Measurements from ENCODE around the gene IGLL5.
"Not testable (repeated sequence)": the region's sequence is repeated elsewhere in the genome, so short reads cannot be mapped to it uniquely, and the experiment has no call there.

The IGLL5 gene

DNA sequence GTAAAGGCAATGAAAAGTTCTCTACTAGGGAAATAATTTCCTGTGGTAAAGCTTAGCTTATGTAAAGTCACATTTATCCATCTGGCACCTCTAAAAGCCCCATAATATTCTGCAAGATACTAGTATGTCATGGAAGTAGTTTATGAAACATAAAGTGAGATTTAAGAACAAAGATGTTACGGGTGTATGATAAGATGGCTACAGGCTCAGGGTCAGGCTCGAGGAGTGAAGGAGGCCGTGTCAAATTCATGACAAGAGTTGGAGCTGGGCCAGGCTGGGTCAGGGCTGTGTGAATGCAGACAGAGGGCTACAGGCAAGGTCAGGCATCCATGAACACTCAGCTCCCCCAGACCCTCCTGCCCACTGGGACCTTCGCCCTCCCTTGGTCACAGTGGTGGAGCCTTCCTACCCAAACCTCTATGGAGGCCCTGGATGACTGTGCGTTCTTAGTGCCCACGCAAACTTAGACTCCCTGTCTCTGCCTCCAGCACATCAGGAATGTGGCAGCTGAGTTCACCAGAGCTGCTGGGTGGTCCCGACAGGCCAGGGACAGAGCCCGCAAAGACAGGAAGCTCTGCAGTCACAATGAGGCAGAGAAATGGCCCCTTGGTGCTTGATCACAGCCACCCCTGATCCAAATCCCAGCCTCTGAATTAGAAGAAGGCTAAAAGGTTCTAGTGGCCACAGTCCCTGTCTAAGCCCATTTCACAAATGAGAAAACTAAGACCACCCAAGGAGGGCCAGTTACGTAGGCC is 14.8 kb downstream of the IGLL5 start:
- peak; percentile 33 for DNase-seq

DNA sequence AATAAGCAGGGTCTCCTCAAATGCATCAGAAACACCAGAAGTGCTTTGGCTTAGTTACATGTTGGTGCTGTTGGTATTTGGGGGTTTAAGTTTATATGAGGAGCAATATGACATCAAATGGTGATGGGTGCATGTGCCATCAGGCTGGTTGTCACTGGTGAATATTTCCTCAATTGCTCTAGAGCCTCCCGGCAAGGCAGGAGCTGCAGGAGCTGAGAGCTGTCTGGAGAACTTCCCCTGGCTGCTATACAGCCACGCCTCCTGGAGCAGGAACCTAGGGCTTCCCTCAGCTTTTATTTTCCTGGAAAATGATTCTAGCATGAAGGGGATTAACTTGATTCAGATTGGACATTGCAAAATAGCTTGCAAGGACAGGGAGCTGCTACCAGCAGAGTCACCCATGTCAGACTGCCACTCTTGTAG is 15.8 kb downstream of the IGLL5 start:
- peak; percentile 41 for DNase-seq

DNA sequence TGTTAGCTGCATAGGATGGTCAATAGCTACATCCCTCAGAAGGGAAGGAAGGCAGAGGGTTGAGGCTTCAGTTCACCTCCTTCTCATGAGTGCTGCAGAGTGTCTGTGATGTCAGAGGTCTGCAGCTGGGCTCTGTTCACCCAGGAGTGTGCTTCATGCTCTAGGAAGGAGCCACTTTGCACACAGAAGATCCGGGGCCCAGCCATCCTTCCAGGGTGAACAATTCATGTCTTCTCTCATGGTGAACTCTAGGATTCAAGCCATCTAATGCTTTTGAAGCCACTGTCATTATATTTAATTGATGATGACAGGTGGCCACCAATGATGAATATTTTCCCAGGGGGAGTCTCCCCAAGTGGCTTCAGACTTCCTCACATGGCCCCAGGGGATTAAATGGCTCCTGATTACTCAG is 16.2 kb downstream of the IGLL5 start:
- not testable (repeated sequence) for DNase-seq

DNA sequence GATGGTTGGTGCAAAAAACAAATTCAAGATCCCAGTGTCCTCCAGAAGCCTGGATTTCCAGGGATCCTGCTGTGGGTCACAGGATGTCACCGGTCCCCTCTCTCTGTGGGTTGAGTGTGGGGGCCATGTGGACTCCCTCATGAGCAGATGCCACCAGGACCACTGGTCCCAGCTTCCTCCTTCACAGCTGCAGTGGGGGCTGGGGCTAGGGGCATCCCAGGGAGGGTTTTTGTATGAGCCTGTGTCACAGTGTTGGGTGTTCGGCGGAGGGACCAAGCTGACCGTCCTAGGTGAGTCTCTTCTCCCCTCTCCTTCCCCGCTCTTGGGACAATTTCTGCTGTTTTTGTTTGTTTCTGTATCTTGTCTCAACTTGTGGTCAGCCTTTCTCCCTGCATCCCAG is 17.1 kb downstream of the IGLL5 start:
- not testable (repeated sequence) for DNase-seq

DNA sequence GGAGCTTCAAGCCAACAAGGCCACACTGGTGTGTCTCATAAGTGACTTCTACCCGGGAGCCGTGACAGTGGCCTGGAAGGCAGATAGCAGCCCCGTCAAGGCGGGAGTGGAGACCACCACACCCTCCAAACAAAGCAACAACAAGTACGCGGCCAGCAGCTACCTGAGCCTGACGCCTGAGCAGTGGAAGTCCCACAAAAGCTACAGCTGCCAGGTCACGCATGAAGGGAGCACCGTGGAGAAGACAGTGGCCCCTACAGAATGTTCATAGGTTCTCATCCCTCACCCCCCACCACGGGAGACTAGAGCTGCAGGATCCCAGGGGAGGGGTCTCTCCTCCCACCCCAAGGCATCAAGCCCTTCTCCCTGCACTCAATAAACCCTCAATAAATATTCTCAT is 18.8 kb downstream of the IGLL5 start:
- DNase-seq: not testable (repeated sequence)

DNA sequence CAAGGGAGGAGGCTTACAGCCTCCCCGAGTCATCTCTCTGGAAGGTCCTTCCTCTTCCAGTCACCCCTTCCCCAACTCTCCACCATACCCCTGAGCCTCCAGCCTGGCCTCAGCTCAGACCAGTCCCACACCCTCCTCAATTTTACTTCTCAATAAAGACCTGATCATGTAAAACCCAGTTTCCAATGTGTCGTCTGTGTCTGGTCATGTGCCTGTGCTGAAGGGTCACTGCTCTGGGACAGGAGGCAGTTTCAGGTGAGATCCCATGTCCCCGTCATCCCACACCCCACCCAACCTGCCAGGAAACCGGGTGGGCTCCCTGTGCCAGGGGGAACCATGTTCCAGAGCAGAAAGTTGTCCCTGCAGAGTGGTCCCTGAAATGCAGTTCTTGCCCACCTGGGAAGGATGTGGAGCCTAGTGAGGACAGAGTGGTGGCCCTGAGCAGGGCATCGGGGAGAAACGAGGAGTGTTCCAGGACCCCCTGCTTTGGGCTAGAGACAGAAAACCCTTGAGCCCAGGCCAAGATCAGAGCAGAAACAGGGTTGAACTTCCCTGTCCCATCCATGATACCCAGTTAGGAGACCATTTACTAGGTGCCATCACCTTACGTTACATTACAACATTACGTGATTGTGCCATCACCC is 19.4 kb downstream of the IGLL5 start:
- no peak for DNase-seq

DNA sequence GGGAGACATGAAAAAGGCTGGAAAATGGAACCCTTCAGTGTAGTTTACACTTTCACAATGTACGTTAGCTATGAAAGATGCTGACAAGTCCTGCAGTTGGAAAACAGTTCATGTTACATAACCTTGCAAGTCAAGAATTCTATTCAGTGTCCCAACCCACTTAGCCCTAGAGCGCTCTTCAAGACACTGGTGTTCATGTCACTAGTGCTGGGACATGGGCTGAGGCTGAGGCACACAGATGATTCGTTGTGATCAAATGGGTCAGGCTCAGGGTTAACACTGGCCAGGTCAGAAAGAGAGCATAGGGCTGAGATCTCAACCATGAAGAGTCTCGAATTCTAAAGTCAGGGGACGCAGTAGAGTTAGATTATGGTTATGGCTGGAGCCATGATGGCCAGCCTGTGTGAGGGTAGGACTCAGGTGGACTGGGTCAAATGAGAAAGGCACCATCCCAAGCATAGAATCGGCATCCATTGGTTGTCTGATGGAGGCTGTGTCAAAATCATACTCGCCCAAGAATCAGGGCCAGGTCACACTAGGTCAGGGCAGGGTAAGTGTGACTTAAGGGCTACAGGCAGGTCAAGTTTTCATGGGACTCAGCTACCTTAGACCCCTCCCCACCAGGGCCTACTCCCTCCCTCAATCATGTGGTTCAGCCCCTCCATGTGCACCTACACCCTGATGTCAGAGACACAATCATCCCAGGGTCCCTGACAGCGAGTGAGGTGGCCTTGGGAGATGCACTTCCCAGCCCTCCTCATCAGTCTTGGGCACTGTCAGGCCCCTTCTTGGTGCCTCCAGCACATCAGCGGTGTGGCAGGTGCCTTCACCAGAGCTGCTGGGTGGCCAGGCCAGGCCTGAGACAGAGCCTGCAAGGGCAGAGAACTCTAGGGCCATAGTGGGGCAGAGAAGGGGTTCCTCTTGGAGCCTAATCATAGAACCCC is 20.2 kb downstream of the IGLL5 start:
- no peak for DNase-seq

DNA sequence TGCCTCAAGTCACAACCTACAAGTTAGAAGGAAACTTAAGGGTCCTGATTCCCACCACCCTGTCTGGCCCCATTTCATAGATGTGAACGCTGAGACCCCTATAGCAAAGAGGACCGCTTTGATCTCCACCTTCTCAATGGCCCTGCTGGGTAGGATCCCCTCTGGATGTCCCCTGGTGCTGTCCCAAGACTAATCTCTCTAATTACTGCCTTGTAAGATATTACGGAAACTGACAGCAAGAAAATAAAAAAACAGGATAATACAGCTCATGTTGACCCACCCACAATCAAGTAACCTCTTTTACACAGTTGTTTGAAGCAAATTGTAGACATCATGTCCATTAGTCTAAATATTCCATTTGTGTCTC is 20.9 kb downstream of the IGLL5 start:
- no peak for DNase-seq

DNA sequence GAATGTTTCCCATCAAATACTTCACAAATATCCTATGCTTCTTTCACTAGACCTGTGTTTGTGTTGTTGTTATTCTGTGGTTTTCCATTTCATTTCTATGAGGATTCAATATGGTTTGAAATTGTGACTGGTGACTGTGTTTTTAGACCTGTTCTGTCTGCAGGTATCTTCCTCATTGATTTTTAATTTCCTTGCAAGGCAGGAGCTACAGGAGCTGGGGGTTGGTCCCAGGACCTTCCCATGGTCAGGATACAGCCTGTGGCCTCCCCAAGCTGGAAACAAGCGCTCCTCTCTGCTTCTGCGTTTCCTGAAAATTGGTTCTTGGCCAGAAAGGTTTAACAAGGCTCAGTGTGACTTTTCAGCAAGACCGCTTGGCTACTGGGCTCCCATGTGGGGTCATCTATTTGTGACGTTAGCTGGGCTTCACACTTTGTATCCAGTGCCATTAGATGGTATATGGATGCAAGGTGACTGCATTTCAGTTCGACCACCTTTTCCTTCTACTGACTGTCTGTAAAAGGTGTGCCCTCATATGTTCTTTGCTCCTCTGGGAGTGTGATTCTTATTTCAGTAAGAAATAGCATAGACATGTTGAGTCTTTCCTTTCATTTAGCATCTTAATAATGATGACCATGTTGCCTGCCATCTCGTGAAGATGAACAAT is 21.5 kb downstream of the IGLL5 start:
- DNase-seq: no peak

DNA sequence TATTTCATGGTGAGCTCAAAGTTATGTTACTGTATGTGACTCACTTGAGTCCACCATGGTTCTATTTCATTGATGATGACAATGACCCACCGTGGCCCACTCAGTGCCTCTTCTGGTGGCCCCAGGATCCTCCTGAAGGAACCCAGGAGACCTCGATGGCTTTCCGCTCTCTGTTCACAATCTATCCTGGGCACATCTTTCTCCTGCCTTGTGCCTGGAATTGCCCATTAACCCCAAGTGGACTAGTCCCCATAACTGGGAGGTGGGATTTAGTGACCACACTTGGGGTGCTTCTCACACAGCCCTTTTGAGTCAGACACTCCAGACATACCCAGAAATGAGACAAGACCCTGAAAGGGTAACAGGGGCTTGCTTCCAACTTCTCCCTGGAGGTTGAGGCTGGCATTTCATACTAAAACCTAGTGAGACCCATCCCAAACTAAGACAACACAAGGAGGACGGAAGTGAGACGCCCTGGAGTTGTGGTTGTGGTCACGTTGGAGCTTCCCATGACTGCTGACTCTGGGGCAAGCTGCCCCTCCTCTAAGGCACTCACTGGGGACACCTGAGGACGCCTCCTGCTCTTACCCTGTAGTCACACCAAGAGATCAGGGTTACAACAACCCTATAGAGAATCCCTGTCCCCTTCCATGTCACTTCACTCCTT is 22.1 kb downstream of the IGLL5 start:
- peak; percentile 15 for DNase-seq

DNA sequence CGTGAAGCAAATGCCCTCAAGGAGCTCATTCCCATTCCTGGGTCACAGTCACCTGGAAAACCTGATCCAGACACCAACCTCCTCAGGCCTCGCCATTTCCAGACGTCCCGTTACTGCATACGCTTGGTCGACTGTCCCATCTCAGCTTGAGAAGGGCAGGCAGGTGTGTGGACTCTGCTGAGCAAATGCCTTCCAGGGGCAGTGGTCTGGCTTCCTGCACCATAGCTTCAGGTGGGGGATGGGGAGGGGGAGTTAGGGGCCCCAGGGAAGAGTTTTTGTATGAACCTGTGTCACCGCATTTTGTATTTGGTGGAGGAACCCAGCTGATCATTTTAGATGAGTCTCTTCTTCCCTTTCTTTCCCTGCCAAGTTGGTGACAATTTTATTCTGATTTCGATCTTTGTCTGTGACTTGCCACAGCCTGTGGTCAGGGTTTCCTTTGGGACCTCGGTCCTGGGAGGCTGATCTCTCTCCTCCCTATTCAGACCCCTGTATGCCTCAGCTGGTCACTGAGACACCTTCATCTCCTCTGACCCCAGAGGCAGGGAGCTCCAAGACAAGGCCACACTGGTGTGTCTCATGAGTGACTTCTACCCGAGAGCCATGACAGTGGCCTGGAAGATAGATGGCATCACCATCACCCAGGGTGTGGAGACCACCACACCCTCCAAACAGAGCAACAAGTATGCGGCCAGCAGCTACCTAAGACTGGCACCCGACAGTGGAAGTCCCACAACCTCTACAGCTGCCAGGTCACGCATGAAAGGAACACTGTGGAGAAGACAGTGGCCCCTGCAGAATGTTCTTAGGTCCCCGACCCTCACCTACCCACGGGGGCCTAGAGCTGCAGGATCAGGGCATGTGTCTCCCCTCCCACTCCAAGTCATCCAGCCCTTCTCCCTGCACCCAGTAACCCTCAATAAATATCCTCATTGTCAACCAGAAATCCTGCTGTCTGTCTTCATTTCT is 22.9 kb downstream of the IGLL5 start:
- peak; percentile 5 for DNase-seq

DNA sequence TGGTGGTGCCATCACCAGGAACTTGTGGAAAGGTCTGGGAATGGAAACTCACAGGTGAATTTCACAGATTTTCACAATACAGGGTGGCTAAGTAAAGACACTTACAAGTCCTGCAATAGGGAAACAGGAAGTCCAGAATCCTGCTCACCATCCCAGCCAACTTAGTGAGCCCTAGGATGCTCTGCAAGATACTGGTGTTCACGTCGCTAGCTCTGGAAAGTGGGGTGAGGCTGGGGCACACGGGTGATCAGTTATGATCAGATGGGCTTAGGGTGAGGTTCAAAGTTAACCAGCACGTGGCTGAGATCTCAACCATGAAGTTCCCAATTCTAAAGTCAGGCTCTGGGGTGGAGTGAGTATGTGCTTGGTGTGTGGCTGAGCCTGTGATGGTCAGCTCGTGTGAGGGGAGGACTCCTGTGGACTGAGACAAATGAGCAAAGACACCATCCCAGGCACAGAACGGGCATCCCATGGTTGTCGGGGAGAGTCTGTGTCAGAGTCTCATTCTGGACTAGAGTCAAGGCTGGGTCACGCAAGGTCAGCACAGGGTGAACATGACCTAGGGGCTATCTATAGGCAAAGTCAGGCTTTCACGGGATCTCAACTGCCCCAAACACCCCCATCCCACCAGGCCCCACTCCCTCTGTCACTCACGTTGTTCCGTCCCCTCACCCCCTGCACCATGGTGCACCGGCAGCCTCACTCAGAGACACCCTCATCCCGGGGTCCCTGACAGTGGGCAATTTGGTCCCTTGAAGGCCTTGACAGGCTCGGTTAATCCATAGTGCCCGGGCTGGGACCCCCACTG is 23.9 kb downstream of the IGLL5 start:
- DNase-seq: peak; percentile 3

DNA sequence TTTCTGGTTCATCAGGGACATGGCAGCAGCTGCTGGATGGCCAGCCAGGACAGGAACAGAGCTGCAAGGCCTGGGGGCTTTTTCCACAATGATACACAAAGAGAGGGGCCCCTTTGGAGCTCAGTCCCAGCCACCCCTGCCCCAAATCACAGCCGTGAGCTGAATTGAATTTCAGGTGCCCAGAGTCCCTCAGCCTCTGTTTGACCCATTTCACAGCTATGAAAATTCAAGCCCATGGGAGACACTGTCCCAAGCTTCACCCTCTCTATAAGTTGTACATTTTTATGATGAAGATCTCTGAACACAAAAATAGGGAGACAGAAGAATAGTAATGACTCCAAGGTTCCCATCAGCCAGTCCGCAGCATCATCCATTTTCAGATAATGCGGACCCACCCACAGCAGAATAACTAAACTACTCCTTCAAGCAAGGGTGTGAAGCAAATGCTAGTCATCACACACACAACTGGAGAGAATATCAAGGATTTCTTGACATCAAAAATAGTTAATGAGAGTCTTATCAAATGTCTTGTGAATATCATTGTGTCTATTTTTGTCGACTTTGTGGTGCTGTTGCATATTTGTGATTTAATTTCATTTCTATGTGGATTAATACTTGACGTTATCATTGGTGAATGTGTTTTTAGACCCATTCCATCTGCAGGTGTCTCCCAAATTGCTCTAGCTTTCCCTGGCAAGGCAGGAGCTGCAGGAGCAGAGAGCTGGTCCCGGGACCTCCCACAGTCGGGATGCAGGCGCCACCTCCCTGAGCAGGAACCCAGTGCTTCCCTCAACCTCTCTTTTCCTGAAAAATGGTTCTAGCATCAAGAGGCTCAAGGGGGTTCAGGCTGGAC is 24.7 kb downstream of the IGLL5 start:
- no peak for DNase-seq

DNA sequence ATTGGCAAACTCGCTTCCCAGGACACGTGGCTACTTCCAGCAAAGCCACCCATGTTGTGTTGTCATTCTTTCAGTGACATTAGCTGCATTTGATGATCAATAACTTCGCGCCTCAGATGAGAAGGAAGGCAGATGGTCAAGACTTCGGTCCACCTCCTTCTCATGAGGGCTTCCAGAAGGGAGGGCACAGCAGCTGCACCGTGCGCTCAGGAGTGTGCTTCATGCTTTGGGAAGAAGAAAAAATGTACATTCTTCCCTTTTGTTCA is 25.3 kb downstream of the IGLL5 start:
- no peak for DNase-seq

DNA sequence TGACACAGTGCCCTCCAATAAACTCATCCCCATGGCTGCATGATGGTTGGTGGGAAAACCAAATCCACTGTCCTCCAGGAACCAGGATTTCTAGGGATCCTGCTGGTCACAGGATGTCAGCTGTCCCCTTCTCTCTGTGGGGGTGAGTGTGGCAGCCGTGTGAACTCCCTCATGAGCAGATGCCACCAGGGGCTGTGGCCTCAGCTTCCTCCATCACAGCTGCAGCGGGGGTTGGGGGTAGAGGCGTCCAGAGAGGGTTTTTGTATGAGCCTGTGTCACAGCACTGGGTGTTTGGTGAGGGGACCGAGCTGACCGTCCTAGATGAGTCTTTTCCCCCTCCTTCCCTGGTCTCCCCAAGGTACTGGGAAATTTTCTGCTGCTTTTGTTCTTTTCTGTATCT is 26.4 kb downstream of the IGLL5 start:
- no peak for DNase-seq

DNA sequence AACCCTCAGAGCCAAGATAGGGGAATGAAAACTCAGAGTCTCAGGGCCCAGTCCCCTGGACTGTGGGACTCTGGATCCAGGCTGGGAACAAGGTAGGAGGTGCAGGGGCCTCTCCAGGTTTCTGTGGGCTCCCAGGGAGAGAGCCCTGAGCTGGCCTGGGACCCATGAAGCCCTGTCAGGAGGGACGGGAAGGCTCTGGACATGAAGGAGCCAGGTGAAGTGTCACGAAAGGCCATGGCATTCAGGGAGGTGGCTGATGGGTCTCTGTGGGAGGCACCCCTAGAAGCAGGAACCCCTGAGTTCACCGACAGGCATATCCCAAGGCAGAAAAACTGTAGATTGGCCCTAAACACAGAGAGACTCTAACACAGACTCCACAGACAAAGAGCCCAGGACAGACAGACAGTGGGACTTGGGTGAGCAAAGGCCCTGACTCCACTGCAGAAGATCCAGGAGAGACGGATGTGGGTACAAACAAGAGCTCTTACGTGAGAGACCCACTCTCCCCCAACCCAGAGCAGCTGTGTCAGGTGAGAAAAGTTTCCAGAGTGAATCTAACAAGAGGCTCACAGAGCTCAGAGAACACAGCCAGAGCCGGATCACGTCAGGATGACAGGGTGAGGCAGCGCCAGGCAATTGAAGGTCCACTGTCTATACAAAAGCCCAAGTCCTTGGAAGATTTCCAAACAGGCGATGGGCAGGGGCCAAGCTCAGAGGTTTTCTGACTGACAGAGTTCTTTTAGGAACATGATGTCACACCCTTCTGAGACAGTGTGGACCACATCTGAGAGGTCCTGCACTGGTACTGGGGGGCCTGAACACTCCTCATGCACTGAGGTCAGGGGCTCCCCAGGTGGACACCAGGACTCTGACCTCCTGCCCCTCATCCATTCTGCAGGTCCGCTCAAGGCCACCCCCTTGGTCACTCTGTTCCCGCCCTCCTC is 27.4 kb downstream of the IGLL5 start:
- no peak for DNase-seq

DNA sequence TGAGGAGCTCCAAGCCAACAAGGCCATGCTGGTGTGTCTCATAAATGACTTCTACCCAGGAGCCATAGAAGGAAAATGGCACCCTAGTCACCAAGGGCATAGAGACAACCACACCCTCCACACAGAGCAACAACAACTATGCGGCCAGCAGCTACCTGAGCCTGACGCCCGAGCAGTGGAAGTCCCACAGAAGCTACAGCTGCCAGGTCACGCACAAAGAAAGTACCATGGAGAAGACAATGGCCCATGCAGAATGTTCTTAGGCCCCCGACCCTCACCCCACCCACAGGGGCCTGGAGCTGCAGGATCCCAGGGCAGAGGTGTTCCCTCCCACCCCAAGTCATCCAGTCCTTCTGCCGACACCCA is 28.0 kb downstream of the IGLL5 start:
- no peak for DNase-seq

DNA sequence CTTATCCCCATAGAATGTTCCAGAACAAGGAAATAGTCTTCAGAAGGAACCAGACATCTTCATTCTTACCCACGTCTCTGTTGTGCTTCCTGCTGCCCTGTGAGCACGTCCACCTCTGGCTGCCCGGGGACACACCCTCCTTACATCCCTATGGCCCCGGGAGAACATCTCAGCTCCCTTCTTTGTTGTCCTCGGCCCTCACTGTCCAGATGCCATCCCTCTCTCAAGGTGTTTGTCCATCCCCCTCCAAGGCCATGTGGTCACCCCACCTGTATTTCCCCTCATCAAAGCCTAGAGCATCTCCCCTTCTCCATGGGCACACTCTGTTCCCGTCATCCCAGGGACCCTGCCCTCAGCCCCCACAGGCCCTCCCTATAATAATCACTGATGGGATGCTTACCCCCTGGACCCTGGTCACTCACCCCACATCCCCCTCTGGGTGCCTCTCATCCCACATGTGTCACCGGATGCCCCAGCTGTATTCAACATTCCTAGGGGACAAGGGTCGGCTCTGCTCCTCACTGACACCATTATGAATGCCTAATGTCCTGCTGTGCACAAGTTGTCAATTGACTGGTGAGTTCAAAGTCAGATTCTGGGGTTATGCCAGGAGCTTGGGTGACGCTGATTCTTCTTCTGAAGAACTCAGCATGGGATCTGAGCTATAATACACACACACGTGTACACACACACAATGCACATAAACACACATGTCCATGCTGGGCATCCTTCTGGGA is 28.8 kb downstream of the IGLL5 start:
- no peak for DNase-seq

Measured in left hindlimb (tissue), 1 donor.